NCI-H1092 treated with DMSO at 0.1 percent for 48 hours (cell line): ENCODE data around the gene MUSTN1.

Experiments
- DNase-seq: peaks from one replicate; lab custom pipeline; 2025; lab: John Stamatoyannopoulos, UW

Gene MUSTN1

DNA sequence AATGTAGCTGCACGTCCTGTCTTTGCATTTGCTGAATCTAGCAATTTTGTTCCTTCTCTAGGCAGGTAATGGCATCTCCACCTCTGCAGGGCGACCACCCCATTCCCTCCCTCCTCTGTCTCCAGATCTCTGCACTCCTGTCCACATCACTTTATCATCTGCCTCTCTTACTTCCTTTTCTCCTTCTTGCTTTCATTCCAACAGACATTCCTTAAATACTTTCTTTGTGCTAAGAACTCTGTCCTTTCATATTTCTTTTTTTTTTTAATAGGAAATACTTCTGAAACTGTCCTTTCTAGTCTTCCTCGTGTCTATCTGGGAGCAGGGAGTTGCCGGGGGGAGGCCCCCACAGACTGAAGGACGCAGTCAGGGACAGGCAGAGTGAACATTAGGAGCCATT, 33.0 kb downstream of the MUSTN1 start:
- no peak for DNase-seq

DNA sequence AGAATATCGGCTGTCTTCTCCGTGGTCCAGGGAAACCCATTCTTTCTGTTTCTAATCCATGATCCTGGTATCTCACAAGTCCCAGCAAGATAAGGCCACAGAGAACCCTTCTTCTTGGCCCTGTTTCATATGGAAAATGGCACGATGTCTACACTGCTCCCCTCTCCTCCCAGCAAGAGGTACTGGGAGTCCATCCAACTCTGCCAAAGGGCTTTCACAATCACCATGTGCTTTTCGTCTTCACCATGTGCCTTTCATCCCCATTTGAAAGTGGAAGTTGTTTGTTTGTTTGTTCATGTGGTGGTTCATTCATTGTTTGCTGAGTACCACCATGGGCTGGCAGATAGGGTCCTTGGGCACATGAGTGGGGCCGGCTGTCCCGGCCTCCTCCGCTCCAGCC, 34.7 kb downstream of the MUSTN1 start:
- no peak for DNase-seq

DNA sequence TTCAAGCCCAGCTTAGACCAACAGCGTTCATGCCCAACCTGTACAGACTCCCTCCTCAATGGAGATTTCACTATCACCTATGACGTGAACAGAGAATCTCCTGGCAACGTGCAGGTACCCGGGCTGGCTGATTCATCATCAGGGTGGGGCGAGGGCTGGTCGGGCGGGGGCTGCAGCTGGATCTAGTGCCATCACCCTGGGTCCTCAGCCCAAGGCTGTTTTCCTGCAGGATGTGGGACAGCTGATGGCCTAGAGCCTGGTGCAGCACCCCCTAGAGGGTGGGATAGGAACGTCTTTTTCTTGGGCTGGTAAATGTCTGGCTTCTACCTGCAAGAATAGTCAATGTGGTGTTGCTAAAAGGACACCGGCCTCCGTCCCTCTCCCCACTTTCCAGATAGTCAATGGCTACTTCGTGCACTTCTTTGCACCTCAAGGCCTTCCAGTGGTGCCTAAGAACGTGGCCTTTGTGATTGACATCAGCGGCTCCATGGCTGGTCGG, 35.8 kb downstream of the MUSTN1 start:
- no peak for DNase-seq

DNA sequence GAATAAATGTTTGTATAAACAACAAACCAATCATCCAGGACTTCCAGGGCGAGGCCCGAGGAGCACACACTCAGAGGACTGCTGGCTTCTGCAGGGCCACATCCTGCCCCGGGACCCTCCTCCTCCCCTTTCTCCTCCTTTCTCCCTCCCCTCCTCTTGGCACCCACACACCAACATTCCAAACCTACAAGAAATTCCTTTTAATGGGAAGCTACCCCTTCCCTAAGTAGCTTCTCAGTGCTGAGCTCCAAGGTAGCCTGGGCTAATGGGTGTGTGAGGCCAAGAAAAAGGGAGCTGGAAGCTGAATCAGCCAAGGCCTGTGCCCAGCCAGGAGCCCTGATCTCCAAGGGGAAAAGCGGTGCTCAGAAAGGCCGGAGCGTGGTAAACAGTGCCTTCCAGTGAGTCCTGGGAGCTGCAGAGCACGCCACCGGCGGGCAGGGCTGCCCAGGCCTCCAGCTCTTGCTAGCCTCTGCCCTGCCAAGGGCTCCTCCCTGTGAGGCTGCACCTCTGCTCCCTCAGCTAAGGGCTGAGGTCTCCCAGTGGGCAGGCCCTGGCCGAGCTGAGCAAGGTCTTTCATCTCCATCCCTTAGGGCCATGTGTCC, 36.3 kb downstream of the MUSTN1 start:
- no peak for DNase-seq

DNA sequence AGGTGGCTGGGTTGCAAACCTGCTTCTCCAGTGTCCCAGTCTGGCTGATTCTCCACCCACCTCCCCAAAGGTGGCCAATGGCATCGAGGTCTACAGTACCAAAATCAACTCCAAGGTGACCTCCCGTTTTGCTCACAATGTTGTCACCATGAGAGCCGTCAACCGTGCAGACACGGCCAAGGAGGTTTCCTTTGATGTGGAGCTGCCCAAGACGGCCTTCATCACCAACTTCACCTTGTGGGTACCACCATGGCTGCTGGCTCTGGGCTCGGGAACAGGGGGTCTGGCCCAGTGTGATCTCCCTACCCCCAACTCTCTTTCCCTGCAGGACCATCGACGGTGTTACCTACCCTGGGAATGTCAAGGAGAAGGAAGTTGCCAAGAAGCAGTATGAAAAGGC, 38.4 kb downstream of the MUSTN1 start:
- no peak for DNase-seq

DNA sequence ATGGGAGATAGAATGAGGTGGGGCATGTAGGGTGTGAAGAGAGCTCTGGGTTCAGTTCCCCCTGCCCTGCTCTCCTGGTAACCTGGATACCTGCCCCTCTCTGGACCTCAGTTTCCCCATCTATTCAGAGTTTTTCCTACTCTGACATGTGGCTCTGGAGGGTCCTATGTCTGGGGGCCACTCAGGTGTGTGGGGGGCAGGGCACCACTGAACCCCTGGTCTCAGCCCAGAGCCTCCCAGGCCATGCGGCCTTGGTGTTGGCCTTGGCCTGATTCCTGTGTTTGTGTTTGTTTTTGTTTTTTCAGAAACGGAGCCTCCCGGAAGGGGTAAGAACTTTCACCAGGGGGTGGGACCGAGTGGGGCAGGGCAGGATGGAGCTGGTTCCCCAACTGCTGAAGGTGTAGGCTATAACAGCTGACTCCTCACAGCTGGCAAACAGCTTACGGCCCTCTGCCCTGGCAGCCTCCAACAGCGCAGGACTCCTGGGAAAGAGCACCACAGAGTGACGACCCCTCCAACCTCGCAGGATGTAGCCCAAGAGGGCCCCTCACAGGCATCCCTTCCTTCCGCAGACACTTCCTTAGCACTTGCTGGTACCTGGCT, 39.4 kb downstream of the MUSTN1 start:
- DNase-seq: no peak

DNA sequence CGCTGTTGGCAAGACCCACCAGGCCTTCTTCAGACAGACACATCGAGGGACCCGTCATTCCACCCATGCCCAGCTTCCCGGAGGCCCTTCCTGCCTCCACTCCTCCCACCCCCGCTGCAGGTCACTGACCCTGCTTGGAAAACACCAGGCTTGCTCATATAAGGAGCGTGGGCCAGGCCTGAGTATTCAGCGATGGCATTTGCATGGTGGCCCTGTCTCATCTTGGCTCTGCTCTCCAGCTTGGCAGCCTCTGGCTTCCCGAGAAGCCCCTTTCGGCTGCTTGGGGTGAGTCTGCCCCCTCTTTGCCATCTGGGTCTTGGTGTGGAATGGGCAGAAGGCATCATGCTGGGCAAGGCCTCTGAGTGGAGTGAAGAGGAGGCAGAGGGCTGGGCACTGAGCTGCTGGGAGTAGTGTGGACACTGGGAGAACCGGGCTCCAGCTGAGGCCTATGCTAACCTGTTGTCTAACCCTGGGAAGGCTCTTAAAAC, 40.2 kb downstream of the MUSTN1 start, which contains the start of gene ITIH3:
Gene ITIH3, plus strand, starts transcription at position 185 of the 488 bp plus-strand sequence. Its CDS starts 8 bp downstream, at position 193.
- no peak for DNase-seq

DNA sequence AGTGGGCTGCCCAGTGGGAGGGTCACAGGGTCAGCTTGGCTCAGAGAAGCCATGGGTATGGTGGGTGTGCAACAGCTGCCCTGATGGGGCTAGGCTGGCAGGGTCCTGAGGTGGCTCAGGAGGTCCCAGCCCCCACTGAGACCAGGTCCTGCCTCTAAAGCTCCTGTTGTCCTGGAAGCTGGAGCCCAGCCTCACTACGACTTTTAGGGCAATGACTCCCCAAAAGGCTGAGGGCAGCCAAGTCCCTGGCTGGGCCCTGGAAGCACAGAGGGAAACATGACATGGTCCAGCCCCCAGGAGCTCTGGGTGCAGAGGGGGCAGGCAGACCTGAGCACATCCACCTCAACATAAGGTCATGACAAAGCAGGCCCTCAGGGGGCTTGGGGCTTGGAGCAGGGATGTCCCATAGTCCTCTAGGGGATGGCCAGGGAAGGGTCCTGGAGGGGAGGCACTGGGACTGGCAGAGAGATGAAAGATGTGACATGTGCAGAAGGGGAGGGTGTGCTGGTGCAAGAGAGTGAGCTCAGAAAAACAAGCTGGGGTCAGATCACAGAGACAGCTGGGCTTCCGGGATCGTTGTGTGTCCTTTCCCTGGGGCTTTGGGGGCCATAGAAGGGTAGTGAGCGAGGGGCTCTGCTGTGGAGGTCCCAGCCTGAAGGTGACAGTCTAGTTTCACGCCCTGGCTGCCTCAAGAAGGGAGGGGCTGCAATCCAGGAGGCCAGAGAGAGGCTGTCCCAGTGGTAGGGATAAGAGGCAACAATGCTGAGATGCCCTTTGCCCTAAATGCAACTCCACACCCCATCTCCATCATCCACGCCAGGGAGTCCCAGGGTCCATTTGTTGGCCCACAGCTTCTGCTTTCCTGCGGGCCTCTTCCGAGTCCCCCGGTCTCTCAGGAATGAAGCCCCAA, 40.9 kb downstream of the MUSTN1 start:
- no peak for DNase-seq

DNA sequence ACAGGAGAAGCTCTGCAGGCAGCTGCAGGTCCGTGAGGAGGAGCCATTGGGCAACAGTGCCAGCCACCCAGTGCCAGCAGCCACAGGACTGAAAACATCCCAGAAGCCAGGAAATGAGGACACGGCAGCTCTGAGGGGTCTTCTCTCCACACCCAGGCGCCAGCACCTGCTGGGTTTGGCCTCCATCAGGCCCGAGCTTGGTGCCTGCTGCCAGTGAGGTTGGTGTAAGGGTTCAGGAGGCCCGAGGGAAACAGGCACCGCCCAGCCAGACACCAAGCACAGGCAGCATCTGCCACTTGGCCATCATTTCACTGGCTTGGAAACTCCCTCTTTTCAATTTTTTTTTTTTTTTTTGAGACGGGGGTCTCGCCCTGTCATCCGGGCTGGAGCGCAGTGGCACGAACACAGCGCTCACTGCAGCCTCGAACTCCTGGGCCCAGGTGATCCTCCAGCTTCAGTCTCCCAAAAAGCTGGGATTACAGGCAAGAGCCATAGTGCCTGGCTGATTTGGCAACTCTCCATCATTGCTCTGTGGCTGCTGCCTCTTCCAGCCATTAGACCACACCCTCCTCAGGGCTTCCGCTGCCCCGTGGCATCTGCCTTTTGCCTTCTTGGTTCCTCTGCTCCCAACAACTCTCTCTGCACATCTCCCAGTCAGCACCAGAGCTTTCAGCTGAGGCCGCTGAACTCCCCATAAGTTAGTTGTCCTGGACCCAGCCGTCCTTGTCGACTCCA, 41.7 kb downstream of the MUSTN1 start:
- no peak for DNase-seq

DNA sequence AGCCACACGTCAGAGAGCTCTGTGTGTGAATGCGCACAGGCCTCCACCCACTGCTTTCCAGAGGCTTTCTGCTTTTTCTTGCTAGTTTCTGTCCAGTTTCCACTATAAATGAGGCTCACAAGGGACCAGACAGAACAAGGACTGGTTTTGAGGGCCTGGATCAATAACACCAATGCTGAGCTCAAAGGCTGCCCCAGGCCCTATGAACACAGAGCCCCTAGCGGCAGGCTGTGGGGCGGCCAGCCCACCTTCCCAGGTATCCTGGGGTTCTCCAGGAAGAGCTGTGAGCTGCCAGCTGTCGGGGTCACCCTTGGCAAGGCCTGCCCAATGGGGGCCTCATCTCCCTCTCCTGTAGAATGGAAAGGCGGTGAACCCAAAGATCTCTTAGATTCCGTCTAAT, 42.4 kb downstream of the MUSTN1 start:
- no peak for DNase-seq

DNA sequence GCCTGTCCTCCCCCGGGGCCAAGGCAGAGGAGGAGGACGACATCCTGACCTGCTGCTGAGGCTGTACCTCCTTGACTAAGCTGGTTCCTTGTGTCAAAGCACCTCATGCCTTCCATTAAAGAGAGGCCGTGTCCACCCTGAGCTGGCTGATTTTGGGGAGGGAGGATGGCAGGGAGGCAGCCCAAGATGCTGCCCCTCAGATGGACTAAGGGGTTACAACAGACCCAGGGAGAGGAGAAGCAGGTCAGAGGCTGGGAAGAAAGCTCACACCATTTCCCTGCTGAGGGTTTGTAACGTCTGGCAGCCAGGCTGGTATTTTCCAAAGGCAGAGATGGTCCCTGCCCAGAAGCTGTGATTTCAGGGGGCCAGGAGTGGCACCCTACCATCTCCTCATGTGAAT, 42.9 kb downstream of the MUSTN1 start:
- DNase-seq: no peak

DNA sequence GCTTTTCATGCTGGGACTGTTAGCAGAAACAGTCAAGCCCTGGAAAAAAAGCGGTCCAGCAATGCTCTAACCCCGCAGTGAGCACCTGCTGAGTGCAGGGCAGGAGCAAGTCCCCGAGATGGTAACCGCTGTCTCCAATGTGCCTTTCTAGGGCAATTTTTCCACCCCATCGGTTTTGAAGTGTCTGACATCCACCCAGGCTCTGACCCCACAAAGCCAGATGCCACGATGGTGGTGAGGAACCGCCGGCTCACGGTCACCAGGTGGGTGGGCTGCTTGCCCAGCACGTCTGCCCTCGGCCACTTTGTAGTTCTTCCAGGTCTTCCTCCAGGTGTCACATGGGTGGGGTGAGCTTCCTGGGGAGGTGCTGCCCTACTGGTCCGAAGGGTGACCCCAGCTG, 43.5 kb downstream of the MUSTN1 start:
- no peak for DNase-seq

DNA sequence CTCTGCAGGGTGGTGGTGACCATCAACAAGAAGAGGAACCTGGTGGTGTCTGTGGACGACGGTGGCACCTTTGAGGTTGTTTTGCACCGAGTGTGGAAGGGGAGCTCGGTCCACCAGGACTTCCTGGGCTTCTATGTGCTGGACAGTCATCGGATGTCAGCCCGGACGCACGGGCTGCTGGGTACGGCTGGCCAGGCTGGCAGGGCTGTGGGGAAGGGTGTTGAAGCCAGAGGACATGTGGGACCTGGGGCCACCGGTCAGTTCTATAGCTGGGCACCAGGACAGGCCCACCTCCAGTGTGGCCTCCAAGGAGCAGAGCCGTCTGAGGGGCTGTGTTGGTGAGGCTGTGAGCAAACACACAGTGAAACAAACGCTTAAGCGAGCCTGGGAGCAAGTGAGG, 44.1 kb downstream of the MUSTN1 start:
- DNase-seq: no peak

DNA sequence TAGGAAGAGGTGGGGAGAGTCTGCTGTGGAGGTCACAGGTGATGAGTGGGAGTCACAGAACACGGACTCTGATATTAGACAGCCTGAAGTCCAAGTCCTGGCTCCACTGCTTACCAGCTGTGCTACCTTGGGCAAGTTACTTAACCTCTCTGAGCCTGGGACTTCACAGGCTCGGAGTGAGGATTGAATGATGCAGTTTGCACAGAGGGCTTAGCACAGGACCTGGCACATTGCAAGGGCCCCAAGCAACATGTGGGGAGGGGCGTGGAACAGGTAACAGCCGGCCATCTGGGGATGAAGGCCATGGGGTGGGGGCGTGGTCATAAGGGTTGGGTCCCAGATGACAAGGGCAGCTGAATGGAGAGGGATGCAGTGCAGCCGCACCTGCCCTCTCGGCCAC, 44.5 kb downstream of the MUSTN1 start:
- no peak for DNase-seq

DNA sequence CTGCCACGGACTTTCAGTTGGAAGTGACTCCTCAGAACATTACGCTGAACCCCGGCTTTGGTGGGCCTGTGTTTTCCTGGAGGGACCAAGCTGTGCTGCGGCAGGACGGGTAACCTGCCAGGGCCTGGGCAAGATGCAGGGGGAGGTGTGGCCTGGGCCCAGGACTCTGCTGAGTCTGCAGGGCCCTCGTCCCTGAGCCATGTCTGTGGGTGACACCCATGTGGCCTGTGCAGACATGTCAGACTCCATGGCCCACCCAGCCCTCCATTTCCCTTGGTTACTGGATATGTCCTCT, 45.1 kb downstream of the MUSTN1 start:
- no peak for DNase-seq

DNA sequence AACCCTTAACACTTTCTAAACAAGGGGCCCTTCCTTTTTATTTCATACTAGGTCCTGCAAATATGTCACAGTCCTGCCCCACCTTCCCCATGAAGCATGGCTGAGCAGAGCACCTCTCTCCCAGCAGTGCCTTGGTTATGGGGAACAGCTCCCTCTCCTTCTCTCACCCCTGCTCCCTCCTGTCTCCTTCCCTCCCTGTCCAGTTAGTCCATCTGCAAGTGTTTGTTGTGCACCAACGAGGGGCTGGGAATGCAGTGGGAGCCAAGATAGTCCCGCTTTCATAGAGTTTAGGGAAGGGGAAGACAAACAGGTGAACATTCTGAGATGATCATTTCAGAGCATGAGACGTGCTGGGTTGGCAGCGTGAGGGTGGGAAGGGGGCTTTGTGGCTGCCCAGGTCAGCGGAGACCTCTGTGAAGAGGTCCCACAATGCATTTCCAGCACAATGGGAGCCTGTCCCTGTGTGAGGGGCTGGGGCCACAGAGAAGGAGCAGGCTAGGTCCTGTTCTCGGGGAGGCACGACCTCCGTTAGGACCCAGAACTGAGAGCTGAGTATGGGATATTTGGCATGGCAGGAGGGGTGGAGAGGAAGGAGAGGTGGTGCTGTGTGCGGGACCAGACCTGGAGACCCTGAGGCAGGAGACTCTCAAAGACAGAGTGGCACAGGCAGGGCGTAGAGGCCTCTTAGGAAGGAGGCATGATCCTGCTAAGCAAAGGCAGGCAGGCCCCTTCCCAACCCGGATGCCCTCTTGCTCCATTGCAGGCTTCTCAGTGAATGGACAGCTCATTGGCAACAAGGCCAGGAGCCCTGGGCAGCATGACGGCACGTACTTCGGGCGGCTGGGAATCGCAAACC, 45.7 kb downstream of the MUSTN1 start:
- no peak for DNase-seq

DNA sequence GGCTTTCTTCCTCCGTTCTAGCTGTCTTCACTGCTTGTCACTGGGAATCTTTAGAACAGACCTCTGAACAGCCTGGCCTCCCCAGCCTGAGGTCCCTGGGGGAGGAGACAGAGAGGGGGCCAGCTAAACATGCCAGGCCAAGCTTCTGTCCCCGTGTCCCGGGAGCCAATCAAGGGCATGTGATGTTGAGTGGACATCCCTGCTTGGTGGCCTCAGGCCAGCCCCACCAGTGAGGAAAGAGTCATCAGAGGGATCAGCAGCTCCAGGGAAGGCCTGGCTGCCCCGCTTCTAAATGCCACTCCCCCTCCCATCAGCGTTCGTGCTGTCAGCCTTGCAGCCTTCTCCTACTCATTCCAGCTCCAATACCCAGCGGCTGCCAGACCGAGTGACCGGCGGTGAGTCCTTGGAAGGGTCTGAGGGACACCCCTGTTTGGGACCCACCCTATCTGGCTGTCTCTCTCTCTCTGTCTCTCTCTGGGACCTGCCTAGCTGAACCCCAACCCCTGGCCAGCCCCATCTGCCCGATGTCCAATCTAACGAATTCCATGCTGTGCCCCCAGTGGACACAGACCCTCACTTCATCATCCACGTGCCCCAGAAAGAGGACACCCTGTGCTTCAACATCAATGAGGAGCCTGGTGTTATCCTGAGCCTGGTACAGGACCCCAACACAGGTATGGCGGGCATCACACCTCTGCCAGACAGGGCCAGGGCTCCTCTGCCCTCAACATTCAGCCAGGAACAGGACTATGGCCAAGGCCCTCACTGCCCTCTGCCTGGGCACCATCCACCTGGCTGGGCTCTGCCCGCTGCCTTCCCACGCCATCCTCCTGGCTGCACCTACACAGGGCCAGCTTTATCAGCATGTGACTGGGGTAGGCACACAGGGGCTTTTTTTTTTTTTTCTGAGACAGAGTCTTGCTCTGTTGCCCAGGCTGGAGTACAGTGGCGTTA, 46.9 kb downstream of the MUSTN1 start:
- no peak for DNase-seq

DNA sequence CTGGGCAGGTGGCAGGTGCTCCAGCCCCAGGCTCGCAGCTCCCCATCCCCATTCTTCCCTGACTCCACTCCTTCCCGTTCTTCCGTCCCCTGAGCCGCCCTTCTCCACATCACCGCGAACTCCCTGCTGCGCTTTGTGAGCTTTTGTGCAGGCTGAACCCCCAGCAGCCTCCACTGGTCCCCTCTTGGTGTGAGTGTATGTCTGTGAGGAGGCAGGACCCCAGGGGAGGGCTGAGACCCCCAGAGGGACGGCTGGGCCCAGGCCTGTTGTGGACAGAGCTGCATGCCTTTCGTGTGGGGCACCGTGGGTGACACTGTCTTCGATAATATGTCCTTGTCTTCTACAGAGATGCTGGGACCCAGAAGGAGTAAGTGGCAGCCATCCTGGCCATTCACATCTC, 47.6 kb downstream of the MUSTN1 start:
- no peak for DNase-seq

DNA sequence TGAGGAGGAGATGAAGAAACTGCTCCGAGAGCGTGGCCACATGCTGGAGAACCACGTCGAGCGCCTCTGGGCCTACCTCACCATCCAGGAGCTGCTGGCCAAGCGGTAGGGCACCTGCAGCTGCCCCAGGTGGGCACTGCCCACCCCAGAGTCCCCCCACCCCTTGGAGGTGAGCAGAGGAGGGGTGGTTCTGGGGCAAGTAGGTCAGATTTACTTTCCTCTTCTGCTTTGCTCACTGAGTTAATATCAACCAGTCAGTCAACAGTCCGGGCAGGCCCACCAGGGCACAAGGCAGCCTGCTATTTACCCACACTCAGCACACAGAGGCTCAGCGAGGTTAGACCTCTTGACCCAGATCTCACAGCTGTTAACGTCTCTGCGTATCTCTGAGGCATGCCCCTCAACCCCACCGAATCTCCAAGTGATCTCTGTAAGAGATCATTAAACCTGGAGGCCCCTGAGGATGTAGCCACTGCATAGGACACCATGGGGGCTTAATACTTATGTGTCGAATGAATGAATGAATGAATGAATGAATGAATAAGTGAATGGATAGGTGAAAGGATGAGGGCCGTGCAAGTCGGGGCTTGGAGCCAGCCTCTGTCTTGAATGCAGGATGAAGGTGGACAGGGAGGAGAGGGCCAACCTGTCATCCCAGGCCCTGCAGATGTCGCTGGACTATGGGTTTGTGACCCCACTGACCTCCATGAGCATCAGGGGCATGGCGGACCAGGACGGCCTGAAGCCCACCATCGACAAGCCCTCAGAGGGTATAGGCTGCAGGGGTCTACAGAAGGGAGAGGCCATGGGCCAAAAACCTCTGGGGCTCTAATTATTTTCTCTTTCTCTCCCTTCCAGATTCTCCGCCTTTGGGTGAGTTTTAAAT, 48.2 kb downstream of the MUSTN1 start:
- DNase-seq: no peak
